OCI-M2 (cell line): Measurements from ENCODE around the gene CAPRIN2.

ENCODE experiments used
- DNase-seq: peaks from one replicate; lab custom pipeline; 2025; ENCODE audit not compliant: unreplicated experiment; lab: John Stamatoyannopoulos, UW

The CAPRIN2 gene

DNA sequence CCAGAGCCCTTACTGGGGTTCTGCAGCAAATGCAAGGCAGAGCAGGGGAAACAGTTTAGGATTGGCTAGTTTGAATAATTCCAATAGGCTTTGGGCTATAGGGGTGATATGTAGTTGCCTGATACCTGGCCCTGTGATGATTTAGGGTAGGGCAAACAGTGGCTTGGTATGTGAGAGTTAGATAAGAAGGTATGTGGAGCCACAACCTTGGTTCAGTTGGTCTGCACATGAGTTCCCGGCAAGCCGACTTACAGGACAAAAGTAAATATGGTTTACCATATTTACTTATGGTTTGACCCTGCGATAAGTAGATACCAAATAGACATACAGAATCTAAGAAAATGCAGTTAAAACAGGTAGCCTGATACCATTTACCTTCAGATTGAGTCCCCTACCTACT is 8.3 kb upstream of the CAPRIN2 start:
- no peak for DNase-seq

DNA sequence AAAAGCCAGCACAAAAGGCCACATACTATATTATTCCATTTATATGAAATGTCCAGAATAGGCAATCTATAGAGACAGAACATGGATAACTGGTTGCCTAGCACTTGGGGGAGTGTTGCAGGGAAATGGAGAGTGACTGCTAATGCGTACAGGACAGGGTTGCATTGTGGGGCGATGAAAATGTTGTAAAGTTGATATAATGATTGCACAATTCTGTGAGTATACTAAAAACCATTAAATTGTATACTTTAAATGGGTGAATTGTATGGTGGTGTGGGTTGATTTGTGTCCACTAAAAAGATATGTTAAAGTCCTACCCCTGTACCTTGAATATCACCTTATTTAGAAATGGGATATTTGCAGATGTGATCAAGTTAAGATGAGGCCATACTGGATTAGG is 7.0 kb upstream of the CAPRIN2 start:
- no peak for DNase-seq

DNA sequence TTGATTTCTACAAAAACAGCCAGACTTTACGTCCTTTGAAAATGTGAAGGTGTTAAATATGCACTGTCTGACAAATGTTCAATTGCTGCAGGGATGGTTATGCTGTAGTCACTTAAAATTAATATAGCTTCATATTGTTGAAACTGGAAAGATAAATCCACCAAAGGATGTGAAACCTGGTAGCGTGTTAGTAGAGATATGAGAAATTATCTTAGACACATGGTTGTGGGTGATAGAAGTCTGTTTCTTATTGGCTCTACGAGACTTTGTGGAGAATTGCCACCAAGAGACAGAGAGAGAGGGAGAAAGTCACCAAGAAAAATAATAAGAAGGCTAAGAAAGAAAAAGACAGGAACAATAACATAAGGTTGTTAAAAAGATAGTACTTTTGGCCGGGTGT is 2.6 kb upstream of the CAPRIN2 start:
- DNase-seq, result no peak

DNA sequence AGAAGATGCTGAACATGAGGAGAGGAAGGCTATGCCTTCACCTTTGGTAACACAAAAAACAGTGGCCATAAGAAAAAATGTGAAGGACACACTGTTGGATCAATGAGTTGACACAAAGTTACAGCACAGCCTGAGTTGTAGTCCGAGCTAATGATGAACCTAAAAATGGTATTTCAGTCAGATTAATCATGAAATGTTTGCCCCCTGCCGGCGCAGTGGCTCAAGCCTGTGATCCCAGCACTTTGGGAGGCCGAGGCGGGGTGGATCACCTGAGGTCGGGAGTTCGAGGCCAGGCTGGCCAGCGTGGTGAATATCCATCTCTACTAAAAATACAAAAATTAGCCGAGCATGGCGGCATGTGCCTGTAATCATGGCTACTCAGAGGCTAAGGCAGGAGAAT is 1.3 kb upstream of the CAPRIN2 start:
- no peak for DNase-seq

- DNase-seq, result no peak
Observed at GRCh38 chr12:30755395-30755762, 628 bp upstream of the CAPRIN2 start.

DNA sequence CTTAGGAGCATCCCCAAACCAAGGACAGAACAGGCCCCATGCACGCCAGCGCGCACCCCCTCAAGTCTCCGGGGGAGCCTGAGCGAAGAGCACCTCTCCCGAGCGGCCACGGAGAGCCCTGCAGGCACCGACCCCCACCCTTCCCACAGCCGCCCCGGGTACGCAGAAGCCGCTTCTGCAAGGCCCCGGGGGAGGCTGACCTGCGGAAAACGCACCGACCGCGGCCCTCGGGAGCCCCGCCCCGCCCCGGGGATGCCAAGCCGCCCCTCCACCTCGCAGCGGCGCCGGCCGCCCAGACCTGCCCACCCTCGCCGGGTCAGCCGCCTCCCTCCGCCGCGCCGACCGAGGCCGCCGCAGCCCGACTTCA is 385 bp downstream of the CAPRIN2 start:
- DNase-seq, result no peak

DNA sequence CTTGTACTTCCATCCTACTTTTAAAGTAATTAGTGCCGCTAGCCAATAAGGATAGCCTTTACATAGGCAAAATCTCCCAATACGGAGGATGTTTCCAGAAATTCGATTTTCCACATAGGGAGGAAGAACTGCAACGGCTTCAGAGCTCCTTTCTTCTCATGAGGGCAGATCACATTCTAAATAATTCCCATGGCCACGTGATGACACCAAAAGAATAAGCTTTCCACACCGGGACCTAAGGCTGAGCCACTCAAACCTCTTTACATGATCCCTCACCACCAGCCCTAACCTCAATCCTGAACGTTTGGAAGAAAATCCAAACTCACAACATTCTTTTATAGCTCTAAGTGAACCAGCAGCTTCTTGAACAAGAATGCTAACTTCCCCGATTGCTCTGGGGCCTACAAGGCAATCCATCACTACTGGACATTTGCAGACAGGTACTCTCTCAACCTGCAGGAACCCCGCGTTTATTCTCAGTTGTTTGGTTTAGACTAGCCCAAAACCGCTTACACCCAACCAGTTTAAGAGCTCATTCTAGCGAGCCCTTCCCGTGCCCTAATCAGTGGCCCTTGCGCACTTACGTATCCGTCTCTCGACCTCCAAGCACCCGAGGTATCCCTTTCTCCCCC is 884 bp downstream of the CAPRIN2 start:
- no peak for DNase-seq

- DNase-seq, result no peak
Observed at GRCh38 chr12:30753233-30753632, 1.5 kb downstream of the CAPRIN2 start.

- DNase-seq, result no peak
Observed at GRCh38 chr12:30752255-30752654, 2.5 kb downstream of the CAPRIN2 start.

GRCh38 chr12:30748147-30748546 is 6.6 kb downstream of the CAPRIN2 start:
- DNase-seq, result no peak

DNA sequence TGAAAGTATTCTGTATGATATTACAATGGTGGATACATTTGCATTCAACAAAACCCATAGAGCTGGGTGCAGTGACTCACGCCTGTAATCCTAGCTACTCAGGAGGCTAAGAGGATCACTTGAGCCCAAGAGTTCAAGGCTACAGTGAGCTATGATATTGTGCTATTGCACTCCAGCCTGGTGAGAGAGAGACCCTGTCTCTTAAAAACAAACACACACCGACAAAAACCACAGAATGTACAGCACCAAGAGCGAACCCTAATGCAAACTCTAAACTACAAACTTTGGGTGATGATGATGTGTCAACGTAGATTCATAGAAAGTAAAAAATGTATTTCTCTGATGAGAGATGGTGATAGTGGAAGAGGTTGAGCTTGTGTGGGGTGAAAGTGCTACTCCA is 8.6 kb downstream of the CAPRIN2 start:
- DNase-seq, result no peak

GRCh38 chr12:30744321-30744720 is 10.4 kb downstream of the CAPRIN2 start:
- DNase-seq, result no peak

DNA sequence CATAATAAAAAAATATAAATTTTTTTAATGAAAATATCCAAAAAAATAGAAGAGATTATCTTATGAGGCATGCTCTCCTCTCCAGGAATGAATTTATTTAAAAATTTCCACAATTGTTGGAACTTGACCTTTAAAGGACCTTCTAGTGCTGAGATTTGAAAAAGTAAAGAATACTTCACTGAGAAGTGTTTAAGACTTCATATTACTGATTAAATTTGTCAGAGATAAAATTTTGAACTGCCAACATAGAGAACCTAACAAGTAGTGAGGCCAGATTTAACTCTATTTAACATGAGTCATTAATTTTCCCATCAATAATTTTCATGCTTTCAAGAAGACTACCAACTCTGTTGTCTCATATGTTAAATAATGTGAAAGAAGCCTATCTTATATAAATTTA is 14.5 kb downstream of the CAPRIN2 start:
- no peak for DNase-seq

DNA sequence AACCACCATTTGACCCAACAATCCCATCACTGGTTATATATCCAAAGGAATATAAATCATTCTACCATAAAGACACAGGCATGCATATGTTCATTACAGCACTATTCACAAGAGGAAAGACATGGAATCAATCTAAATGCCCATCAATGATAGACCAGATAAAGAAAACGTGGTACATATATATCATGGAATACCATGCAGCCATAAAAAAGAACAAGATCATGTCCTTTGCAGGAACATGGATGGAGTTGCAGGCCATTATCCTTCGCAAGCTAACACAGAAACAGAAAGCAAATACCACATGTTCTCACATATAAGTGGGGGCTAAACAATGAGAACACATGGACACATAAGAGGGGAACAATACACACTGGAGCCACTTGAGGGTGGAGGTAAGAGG is 15.7 kb downstream of the CAPRIN2 start:
- DNase-seq, result no peak

DNA sequence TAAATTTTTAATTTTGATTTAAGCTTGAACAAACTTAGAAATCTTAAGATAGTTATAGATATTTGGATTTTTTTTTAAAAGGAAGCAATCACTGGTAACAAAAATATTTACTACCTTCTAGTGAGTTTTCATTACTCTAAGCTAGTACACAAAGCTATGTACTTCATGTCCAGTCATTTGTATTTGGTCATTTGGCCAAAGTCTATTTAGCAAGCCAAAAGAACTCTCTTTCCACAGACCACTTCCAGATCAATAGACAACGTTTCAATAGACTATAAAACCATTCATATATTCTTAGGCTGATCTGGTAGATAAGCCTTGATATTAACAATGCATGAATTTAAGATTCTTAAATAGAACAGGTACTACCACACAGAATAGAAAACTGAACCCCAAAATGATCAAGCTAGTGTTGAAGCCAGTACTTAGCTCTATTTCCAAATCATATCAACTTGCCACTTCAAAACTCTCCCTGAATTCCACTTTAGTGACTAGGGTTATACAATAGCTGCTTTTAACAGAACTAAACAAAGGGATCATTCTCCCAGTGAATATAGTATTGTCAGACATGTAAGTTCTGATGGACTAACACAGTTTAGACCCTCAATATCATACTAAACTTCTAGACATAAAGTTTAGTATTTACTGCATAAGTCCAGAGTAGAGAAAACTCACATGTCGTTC is 21.7 kb downstream of the CAPRIN2 start:
- DNase-seq, result no peak

DNA sequence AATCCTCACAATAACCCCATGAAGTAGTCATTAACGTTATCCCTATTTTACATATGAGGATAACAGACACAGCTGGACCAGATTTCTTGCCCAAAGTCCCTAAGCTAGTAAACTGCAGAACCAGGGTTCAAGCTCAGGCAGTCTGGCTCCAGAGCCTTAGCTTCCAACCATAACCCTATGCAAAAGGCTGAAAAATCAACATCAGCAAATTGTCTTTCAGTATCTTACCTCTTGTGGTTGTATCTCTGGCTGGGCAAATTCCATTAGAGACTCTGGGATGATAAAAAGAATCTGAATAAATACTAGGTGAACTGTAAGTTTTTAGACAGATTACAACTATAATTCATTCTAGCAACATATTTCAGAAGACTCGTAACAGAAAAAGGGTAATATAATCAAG is 24.7 kb downstream of the CAPRIN2 start:
- no peak for DNase-seq

GRCh38 chr12:30729547-30729946 is 25.2 kb downstream of the CAPRIN2 start:
- no peak for DNase-seq

GRCh38 chr12:30726647-30727046 is 28.1 kb downstream of the CAPRIN2 start:
- no peak for DNase-seq

- DNase-seq, result no peak
Observed at GRCh38 chr12:30725739-30726138, 29.0 kb downstream of the CAPRIN2 start.

DNA sequence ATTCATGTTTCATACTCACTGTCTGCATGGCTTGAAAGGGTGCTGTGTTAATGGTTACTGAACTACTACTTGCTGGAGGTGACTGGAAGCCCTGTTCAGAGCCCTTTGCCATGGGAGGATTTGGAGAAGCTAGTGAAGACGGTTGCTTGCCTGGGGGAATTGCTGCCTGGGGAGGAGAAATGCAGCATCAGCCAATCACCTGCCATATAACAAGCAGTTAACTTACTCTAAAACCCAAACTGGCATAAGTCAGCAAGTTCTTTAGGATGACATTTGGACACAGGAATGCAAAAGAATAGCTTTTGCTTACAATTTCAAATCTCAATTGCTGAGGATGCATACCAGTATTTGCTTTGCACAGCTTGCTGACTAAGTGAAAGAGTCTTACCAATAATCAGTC is 35.7 kb downstream of the CAPRIN2 start:
- no peak for DNase-seq

GRCh38 chr12:30707613-30708342 is 47.0 kb downstream of the CAPRIN2 start:
- DNase-seq, result no peak

DNA sequence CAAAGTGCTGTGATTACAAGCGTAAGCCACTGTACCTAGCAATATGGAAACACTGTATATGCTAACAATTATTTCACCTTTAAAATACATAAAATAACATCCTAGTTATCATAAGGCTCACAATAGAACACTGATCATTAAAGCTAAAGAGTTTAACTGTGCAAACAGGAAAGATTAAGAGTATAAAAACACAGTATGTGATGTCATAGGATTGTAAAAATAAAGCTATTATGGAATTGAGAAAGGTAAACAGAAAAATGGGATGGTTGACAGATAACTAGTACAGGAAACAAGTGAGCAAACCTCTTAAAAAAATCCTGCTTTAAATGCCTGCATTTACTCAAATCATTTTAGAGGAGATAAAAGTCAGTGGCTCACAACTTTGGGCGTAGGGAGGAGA is 48.3 kb downstream of the CAPRIN2 start:
- no peak for DNase-seq

DNA sequence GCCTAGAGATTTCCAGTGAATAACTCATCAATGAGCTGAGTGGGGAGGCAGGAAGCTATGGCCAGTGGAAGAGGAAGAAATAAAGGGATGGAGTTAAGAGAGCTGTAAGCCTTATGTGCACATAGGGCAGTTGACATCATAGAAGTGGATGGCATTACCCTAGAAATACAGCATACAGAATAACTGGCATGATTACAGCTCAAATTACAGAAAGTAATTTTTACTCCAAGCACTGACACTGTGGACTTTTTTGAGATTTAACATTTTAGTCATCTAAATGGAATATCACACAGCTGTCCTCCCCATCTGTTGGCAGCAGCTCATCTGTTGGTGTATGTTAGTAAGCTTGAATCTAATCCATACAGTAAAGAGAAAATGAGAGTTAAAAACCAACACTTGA is 53.7 kb downstream of the CAPRIN2 start:
- no peak for DNase-seq
